ENCODE data around the gene MIPOL1.
"Not testable (repeated sequence)": the region's sequence is repeated elsewhere in the genome, so short reads cannot be mapped to it uniquely, and the experiment has no call there.

The MIPOL1 gene

GRCh38 chr14:37497422-37497821 is 299.7 kb downstream of the MIPOL1 start:
- in situ Hi-C loops (cut with MboI; ENCODE audit: low sequenced_read_pairs) = no loop called here

DNA sequence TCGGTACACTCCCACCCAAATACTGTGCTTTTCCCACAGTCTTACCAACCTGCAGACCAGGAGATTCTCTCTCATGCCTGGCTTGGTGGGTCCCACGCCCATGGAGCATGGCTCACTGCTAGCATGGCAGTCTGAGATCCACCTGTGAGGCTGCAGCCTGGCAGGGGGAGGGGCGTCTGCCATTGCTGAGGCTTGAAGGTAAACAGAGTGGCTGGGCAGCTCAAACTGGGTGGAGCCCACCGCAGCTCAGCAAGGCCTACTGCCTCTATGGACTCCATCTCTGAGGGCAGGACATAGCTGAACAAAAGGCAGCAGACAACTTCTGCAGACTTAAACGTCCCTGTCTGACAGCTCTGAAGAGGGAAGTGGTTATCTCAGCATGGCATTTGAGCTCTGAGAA is 304.1 kb downstream of the MIPOL1 start:
- in situ Hi-C loops (cut with MboI; ENCODE audit: low sequenced_read_pairs) = no loop called here

- in situ Hi-C loops (cut with MboI; ENCODE audit: low sequenced_read_pairs) = no loop called here
Measured at GRCh38 chr14:37508503-37508902, 310.8 kb downstream of the MIPOL1 start.

- in situ Hi-C loops (cut with MboI; ENCODE audit: low sequenced_read_pairs) = no loop called here
Measured at GRCh38 chr14:37512173-37512572, 314.4 kb downstream of the MIPOL1 start.

DNA sequence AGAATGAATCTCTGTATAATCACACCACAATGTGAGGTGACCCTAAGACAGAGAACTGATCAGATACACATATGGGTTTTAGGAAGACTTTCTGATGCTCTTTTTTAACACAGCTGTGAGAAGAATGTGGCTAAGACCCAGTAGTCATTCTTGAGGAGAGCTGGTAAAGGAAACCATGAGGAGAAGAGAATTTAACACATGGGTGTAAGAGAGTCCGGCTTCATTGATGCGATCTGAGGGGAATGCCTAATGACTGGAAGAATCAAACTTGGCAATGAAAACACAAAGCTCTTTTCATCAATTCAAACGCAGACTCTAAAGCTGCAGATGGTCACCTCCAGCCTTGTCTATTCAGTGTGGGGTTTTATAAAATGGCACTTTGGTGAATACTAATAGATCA is 318.0 kb downstream of the MIPOL1 start:
- in situ Hi-C loops (cut with MboI; ENCODE audit: low sequenced_read_pairs) = no loop called here

DNA sequence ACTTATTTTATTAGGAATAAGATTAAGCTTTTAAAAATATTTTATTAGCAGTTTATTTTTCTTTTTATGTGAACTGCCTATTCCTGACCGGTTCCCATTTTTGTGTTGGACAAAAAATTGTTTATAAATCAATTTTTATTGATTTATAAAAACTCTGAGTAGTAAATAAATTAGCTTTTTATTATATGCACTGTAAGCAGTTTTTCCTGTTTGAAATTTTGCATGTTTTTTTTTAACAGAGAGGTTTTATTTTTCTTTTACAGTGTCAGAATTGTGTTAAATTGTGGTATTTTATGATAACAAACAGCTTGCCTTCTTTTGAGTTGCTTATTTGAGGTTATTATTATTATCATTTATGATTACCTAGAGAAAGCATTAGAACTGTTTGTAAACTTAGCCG is 329.3 kb downstream of the MIPOL1 start:
- in situ Hi-C loops (cut with MboI; ENCODE audit: low sequenced_read_pairs) = no loop called here

DNA sequence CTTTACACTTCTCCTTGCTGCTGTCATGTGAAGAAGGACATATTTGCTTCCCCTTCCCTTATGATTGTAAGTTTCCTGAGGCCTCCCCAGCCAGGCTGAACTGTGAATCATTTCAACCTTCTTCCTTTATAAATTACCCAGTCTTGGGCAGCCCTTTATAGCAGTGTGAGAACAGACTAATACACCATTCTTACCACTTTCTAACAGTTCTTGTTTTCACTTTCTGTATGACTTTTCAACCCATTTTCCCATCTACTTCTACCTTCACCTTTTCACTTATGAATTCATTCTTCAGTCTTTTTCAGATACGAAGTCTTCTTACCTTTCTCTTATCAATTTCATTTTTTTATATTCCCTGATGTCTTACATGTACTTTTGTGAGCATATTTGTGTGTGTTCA is 342.3 kb downstream of the MIPOL1 start:
- in situ Hi-C loops (cut with MboI; ENCODE audit: low sequenced_read_pairs) = no loop called here

DNA sequence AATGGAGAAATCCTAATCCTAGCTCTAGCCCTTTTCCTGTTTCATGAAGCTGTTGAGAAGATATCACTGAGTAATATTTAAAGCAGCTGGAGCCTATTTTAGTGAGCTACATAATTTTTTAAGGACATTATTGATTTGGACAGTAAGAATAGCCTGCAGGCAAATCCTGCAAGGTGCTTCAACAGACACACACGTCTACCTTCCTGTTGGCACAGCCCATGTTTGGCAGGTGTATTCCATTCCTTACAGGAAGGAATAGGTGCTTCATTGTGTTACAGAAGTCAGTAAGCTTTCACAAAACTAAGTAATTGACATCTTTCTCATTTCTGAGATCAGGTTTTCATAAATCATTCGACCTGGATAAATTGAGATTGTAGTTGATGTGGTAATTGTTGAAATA is 346.7 kb downstream of the MIPOL1 start:
- in situ Hi-C loops (cut with MboI; ENCODE audit: low sequenced_read_pairs) = no loop called here

GRCh38 chr14:37545174-37545573 is 347.4 kb downstream of the MIPOL1 start:
- in situ Hi-C loops (cut with MboI; ENCODE audit: low sequenced_read_pairs) = no loop called here

DNA sequence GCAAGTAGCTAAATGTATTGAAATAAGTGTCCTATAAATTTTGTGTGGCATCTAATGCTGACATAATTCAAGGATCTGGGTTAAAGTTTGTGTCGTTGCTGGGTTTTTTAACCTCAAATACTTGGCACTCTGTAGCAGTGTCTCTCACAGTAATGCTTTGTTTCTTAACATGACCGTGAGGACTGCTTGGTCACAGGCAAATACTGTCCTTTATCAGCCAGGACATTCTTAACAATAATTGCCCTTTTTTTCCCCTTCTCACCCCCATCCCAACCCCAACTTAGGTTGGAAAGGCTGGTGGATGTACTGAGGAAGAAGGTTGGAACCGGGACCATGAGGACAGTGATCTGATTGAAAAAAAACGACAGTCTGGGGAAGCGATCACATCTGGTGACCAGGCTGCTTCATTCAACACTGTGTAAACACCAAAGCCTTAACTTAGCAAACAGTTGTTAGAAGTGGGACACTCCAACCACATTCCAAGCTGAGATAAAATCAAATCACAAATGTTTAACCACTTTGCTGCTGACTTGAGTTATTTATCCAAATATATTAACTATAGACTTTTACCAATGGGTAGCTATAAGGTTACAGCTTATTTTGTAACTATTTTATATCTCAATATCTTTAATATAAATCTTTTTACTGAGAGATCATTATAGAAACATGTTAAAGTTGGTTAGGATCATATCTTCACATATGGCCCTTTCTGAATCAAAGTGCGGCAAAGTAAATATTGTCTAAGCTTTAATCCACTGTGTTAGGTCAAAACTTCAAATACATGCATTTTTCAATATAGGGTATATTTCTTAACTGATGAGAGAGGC is 349.1 kb downstream of the MIPOL1 start:
- in situ Hi-C loops (cut with MboI; ENCODE audit: low sequenced_read_pairs) = no loop called here

- in situ Hi-C loops (cut with MboI; ENCODE audit: low sequenced_read_pairs) = no loop called here
Measured at GRCh38 chr14:37550511-37550910, 352.8 kb downstream of the MIPOL1 start.

DNA sequence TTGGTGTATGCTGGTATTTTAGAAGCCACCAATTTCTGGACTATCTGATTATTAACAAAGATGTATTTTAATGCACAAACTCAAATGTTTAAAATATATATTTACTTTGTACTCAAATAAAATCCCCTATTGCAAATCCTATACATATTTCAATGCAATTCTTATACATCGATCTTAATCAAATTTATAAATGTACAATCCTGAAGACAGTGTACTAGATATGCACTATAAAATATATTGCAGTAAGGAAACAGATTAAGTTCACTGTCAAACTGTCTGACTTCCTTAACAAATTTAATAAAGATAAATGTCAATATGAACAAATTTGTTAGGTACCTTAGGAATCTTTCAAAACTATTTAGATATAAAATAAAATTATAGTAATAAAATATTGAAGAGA is 353.4 kb downstream of the MIPOL1 start:
- in situ Hi-C loops (cut with MboI; ENCODE audit: low sequenced_read_pairs) = no loop called here

GRCh38 chr14:37553935-37554550 is 356.3 kb downstream of the MIPOL1 start:
- in situ Hi-C loops (cut with MboI; ENCODE audit: low sequenced_read_pairs) = no loop called here

DNA sequence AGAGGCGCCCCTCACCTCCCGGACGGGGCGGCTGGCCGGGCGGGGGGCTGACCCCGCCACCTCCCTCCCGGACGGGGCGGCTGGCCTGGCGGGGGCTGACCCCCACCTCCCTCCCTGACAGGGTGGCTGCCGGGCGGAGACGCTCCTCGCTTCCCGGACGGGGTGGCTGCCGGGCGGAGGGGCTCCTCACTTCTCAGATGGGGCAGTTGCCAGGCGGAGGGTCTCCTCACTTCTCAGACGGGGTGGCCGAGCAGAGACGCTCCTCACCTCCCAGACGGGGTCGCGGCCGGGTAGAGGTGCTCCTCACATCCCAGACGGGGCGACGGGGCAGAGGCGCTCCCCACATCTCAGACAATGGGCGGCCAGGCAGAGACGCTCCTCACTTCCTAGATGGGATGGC is 357.9 kb downstream of the MIPOL1 start:
- in situ Hi-C loops (cut with MboI; ENCODE audit: low sequenced_read_pairs) = not testable (repeated sequence)

GRCh38 chr14:37558740-37559139 is 361.0 kb downstream of the MIPOL1 start:
- in situ Hi-C loops (cut with MboI; ENCODE audit: low sequenced_read_pairs) = no loop called here

DNA sequence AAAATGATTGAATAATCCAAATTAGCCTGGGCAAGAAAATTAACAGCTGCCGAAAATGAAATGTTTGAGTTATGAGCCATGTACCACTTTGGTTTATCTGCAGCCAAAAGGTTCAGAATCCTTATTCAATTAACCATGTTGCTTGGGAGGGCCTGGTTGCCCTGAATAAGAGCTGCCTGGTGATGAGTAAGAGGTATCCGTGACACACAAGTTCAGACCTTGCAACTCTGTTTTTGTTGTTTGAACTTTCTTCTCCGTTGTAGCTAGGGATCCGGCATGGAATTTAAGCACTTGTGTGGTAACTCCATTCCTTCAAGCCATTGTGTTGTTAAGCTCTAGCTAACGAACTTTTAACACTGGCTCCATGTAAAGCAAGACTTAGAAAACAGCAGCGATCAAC is 361.6 kb downstream of the MIPOL1 start:
- in situ Hi-C loops (cut with MboI; ENCODE audit: low sequenced_read_pairs) = no loop called here

DNA sequence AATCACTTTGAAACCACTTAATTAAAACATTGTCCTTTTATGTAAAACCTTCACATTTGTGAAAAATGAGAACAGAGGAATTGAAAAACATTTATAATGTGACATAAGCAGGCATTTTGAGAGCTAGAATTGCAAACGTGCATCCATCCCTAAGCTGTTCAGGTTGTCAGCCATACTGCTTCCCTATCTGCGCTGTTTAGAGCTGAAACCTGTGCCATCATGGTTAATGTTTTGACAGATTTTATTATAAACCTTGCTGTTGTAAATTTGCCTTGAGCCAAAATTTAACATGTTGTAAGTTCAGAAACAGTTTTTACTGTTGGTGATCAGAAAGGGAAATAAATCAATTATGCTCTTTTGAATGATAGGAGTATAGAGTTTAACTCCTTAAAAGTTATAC is 365.5 kb downstream of the MIPOL1 start:
- in situ Hi-C loops (cut with MboI; ENCODE audit: low sequenced_read_pairs) = no loop called here

GRCh38 chr14:37565550-37565949 is 367.8 kb downstream of the MIPOL1 start:
- in situ Hi-C loops (cut with MboI; ENCODE audit: low sequenced_read_pairs) = no loop called here

DNA sequence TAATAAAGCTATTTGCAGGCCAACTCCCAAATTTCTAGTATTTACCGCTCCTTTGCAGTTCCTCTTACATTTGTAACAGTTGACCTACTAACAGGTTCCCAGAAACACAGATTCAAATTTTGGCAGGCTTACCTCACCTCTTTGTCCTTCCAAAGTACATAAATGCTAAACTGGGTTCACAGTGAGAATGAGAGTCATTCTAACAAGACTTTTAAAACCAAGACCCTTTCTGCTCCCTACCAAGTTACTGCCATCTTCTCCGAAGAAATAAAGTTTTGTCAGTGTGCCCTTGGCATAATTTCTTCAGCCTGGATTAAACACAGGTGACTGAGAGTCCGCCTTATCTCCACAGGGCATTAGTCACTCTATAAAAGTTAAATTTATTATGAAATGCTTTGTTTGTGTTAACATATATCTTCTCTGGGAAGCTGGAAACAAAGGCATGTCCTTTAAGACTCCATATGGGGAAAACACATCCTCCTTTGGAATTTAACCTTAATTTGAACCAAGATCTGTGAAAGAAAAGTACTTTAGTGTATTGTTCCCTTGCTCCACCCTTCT is 369.2 kb downstream of the MIPOL1 start:
- in situ Hi-C loops (cut with MboI; ENCODE audit: low sequenced_read_pairs) = no loop called here

DNA sequence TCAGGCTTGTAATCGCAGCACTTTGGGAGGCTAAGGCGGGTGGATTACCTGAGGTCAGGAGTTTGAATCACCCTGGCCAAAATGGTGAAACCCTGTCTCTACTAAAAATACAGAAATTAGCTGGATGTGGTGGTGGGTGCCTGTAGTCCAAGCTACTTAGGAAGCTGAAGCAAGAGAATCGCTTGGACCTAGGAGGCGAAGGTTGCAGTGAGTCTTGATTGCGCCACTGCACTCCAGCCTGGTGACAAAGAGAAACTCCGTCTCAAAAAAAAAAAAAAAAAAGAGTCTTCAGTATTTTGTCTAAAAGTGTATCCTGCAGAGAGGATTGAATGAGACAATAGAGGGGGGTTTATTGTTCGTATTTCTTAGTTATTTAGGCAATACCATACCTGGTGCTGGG is 372.0 kb downstream of the MIPOL1 start:
- in situ Hi-C loops (cut with MboI; ENCODE audit: low sequenced_read_pairs) = no loop called here

DNA sequence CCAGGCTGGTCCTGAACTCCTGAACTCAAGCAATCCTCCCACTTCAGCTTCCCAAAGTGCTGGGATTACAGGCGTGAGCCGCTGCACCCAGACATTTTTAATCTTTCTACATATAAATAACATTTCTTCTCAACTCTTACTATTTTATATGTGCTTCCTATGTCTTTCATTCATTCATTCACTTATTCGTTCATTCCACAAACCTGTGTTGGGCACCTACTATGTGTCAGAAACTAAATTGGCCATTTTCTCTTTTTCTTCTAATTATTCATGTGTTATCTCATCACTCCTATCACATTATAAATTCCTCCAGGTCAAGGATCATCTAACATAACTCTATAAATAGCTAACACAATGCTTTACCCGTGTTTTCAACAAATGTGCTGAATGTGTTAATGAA is 373.7 kb downstream of the MIPOL1 start:
- in situ Hi-C loops (cut with MboI; ENCODE audit: low sequenced_read_pairs) = no loop called here

DNA sequence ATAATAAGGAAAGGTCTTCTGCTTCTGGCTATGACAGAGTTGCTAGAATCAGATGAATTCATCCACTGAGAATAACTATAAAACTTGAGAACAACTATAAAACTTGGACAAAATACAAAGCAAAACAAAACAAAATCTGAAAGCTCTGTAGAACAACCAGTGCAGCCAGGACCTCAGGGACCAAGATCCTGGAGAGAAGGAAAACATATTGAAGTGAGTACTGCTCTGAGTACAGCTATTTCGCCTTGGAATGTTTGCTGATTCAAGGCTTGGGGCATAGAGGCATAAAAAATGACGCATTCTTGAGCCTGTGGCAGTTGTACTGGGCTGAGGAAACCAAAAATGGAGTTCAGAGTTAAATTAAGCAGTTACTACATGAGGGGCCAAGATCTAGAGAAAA is 375.6 kb downstream of the MIPOL1 start:
- in situ Hi-C loops (cut with MboI; ENCODE audit: low sequenced_read_pairs) = no loop called here

All from HL-60/S4 treated with phorbol 12-myristate 13-acetate at 8.2 ng/mL for 4 days and 3 days (cell line).